Liver (tissue), 9 donors: ENCODE results near the gene NHLRC2. TPM values are rescaled to one million over a fixed set of nuclear protein-coding genes. Genes with fewer than 3 reads are reported as not detected.

Source experiments
- DNase-seq: peaks from one replicate; pipeline ENCODE4 v3.0.0-alpha.2; 2017; ENCODE audit warnings: low spot score
- H3K27ac ChIP-seq, 2 donors: one replicate each; pipeline ENCODE4 v1.7.0; 2013; ENCODE audit warnings: inconsistent platforms in 2 of 2, low read length in 2 of 2, control low read depth in 1 of 2, low read depth in 1 of 2, mild to moderate bottlenecking in 1 of 2
- H3K27me3 ChIP-seq, 4 donors: one replicate each; pipeline versions ENCODE4 v1.6.1 to v1.7.0; 2013; ENCODE audit warnings: low read length in 3 of 4, inconsistent platforms in 1 of 4, mild to moderate bottlenecking in 1 of 4, moderate library complexity in 1 of 4; ENCODE audit not compliant: control insufficient read depth in 4 of 4, insufficient read depth in 4 of 4
- H3K36me3 ChIP-seq, 4 donors: one replicate each; pipeline versions ENCODE4 v1.6.1 to v1.7.0; 2013; ENCODE audit warnings: low read length in 3 of 4, mild to moderate bottlenecking in 3 of 4, low read depth in 1 of 4, moderate library complexity in 1 of 4; ENCODE audit not compliant: control insufficient read depth in 4 of 4, insufficient read depth in 3 of 4
- H3K4me1 ChIP-seq, 4 donors: one replicate each; pipeline versions ENCODE4 v1.6.1 to v1.7.0; 2013; ENCODE audit warnings: low read length in 3 of 4, mild to moderate bottlenecking in 3 of 4, moderate library complexity in 1 of 4; ENCODE audit not compliant: control insufficient read depth in 4 of 4, insufficient read depth in 4 of 4
- H3K4me3 ChIP-seq, 3 donors: one replicate each; pipeline versions ENCODE4 v1.6.1 to v1.7.0; 2013; ENCODE audit warnings: low read length in 3 of 3, control low read depth in 1 of 3, low read depth in 1 of 3, mild to moderate bottlenecking in 1 of 3
- H3K9ac ChIP-seq, 2 donors: one replicate each; pipeline ENCODE4 v1.7.0; 2013; ENCODE audit warnings: low read length in 2 of 2, mild to moderate bottlenecking in 2 of 2, moderate library complexity in 2 of 2, control low read depth in 1 of 2, low read depth in 1 of 2
- H3K9me3 ChIP-seq, 4 donors: one replicate each; pipeline versions ENCODE4 v1.6.1 to v1.7.0; 2013; ENCODE audit warnings: low read length in 3 of 4; ENCODE audit not compliant: control insufficient read depth in 4 of 4
- CTCF ChIP-seq: fragments of 150-350 bp; IDR thresholded peaks from 2 replicates; pipeline ENCODE4 v1.5.1; 2017; ENCODE audit warnings: improper control_type of control experiment, low read depth, low read length; ENCODE audit not compliant: missing input control
- FOXA1 ChIP-seq: IDR thresholded peaks from 2 replicates; pipeline ENCODE4 v1.6.1; 2016; ENCODE audit warnings: antibody characterized with exemption
- GABPA ChIP-seq, 2 donors: IDR thresholded peaks in 1 of 2; conservative IDR thresholded peaks in 1 of 2; 2 replicates each; pipeline ENCODE4 v1.6.1; 2016; ENCODE audit warnings: antibody characterized with exemption in 2 of 2, mild to moderate bottlenecking in 1 of 2, moderate library complexity in 1 of 2
- HNF4A ChIP-seq, 2 donors: conservative IDR thresholded peaks; 2 replicates each; pipeline ENCODE4 v1.6.1; 2016; ENCODE audit warnings: antibody characterized with exemption in 2 of 2, mild to moderate bottlenecking in 2 of 2
- HNF4G ChIP-seq: IDR thresholded peaks from 2 replicates; pipeline ENCODE4 v1.6.1; 2016; ENCODE audit warnings: antibody characterized with exemption
- JUND ChIP-seq, 2 donors: IDR thresholded peaks; 2 replicates each; pipeline ENCODE4 v1.6.1; 2016; ENCODE audit warnings: antibody characterized with exemption in 2 of 2
- NR2F2 ChIP-seq: IDR thresholded peaks from 2 replicates; pipeline ENCODE4 v1.6.1; 2016; ENCODE audit warnings: antibody characterized with exemption
- RAD21 ChIP-seq, 2 donors: IDR thresholded peaks; 2 replicates each; pipeline ENCODE4 v1.6.1; 2016; ENCODE audit warnings: antibody characterized with exemption in 2 of 2, mild to moderate bottlenecking in 2 of 2
- REST ChIP-seq: IDR thresholded peaks from 2 replicates; pipeline ENCODE4 v1.6.1; 2016; ENCODE audit warnings: antibody characterized with exemption, mild to moderate bottlenecking
- RXRA ChIP-seq, 2 donors: IDR thresholded peaks; 2 replicates each; pipeline ENCODE4 v1.6.1; 2017 to 2018; ENCODE audit warnings: antibody characterized with exemption in 2 of 2, mild to moderate bottlenecking in 1 of 2
- SP1 ChIP-seq: IDR thresholded peaks from 2 replicates; pipeline ENCODE4 v1.6.1; 2018; ENCODE audit warnings: antibody characterized with exemption, mild to moderate bottlenecking
- TAF1 ChIP-seq: conservative IDR thresholded peaks from 2 replicates; pipeline ENCODE4 v1.6.1; 2016; ENCODE audit warnings: antibody characterized with exemption, mild to moderate bottlenecking
- YY1 ChIP-seq: IDR thresholded peaks from 2 replicates; pipeline ENCODE4 v1.6.1; 2016; ENCODE audit warnings: antibody characterized with exemption, mild to moderate bottlenecking
- WGBS: extraction: QIAGEN DNeasy Blood & Tissue Kit; methylation state at CpG from one replicate; pipeline ENCODE4 v1.1.7; 2013; 5-methylcytosine and 5-hydroxymethylcytosine counted together
- polyA plus RNA-seq, 2 donors: library from polyadenylated mRNA; stranded (reverse) in 1 of 2; unstranded in 1 of 2; fragments of 200-250 nt in 1 of 2; fragments of >200 nt in 1 of 2; fragmentation: Nextera tagmentation in 1 of 2; extraction: Ambion mirVana in 1 of 2; gene quantifications; one replicate each; pipeline versions ENCODE4 v1.2.1 to v1.2.3, GENCODE V29; 2013 to 2015
- total RNA-seq, 2 donors: library from RNA; depleted of rRNA; stranded (reverse); fragments of >200 nt; gene quantifications; one replicate each; pipeline ENCODE4 v1.2.3, GENCODE V29; 2014
- donor health status: healthy.
- donor health status: healthy.
- donor health status: healthy.
- donor health status: healthy.
- donor health status: healthy.

NHLRC2 gene
- total and polyA plus RNA-seq, 4 donors: 2.3 to 14.2 (median 7.4) TPM

GRCh38 chr10:113965077-113965476 is 110.6 kb downstream of the NHLRC2 start:
- TF ChIP-seq REST: peak; percentile 32
- peak; percentile 80 to 84 for TF ChIP-seq RXRA (IDR thresholded peaks at IDR 0.05)
- peak; percentile 19 to 27 for TF ChIP-seq RAD21 (IDR thresholded peaks at IDR 0.05)
- TF ChIP-seq HNF4G: no peak
- peak; percentile 18 for TF ChIP-seq YY1
- peak; percentile 53 for TF ChIP-seq SP1
- no peak for TF ChIP-seq CTCF
- TF ChIP-seq HNF4A (conservative IDR thresholded peaks at IDR 0.05): peak; percentile 56 to 61
- peak; percentile 26 to 74 for TF ChIP-seq GABPA (IDR thresholded peaks at IDR 0.05 in 1 of 2, conservative IDR thresholded peaks at IDR 0.05 in 1 of 2)
- Histone ChIP-seq H3K4me1 (peaks cover 4 to 27% (median 9%) of the 10 kb centered on the region in 4 donors), H3K9ac (no peak overlapping the region), H3K36me3 (no peaks in the 10 kb centered on the region), H3K27ac (peak overlapping the region; percentile 51 to 66), H3K9me3 (no peaks in the 10 kb centered on the region), H3K4me3 (no peak overlapping the region), H3K27me3 (no peaks in the 10 kb centered on the region)
- WGBS: 38% methylated on average over 2 of the region's 2 CpGs
- no peak for DNase-seq

- Histone ChIP-seq H3K4me3 (no peak overlapping the region), H3K27ac (peak overlapping the region in 1 of 2 donors; percentile 66), H3K27me3 (no peaks in the 10 kb centered on the region), H3K9ac (no peak overlapping the region), H3K9me3 (no peaks in the 10 kb centered on the region), H3K4me1 (peaks cover 4 to 27% (median 9%) of the 10 kb centered on the region in 4 donors), H3K36me3 (no peaks in the 10 kb centered on the region)
- DNase-seq: no peak
- no peak for TF ChIP-seq HNF4A (conservative IDR thresholded peaks at IDR 0.05)
- no peak for TF ChIP-seq TAF1
- no peak for TF ChIP-seq CTCF
- TF ChIP-seq RAD21 (IDR thresholded peaks at IDR 0.05): no peak
- TF ChIP-seq FOXA1: no peak
- no peak for TF ChIP-seq REST
- no peak for TF ChIP-seq HNF4G
- no peak for TF ChIP-seq NR2F2
- TF ChIP-seq JUND (IDR thresholded peaks at IDR 0.05): no peak
- TF ChIP-seq RXRA (IDR thresholded peaks at IDR 0.05): no peak
- 83% methylated on average over 5 of the region's 5 CpGs for WGBS
Observed at GRCh38 chr10:113965683-113966082, 111.2 kb downstream of the NHLRC2 start.
